ENCODE data around the gene CAMTA1.

CAMTA1 gene

DNA sequence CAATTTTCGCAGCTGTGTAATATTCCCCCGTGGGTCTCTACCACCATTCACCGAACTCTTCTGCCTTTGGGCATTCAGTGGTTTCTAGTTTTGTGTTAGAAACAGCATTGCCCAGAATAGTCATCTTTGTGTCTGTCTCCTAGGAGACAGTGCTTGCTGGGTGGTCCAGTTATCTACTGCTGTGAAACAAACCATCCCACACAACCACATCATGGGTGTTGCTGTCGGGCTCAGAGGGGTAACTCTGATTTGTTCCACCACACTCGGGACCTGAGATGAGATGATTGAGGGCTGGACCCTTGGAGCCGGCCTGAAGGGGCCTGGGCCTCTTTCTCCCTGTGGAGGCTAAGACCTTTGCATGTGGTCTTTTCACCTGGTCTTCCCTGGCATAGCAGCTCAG lies 558.6 kb downstream of the CAMTA1 start:
- no peak for DNase-seq (ENCODE audit: low spot score)

DNA sequence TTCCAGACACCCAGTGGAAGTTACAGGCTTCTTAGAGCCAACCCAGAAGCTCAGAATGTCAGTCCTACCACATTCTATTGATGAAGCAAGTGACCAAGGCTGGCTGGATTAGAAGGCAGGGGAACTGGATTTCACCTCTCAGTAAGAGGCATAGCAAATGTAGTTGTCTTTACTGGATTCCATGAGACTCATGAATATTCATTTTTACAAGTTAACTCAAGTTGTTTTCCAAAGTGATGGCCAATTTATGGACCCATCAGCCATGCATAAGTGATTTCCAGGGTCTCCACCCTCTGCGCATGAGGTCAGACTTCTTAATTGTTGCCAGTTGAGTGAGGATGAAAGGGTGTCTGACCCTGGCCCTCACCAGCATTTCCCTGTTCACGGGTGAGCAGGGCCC lies 559.0 kb downstream of the CAMTA1 start:
- no peak for DNase-seq (ENCODE audit: low spot score)

DNA sequence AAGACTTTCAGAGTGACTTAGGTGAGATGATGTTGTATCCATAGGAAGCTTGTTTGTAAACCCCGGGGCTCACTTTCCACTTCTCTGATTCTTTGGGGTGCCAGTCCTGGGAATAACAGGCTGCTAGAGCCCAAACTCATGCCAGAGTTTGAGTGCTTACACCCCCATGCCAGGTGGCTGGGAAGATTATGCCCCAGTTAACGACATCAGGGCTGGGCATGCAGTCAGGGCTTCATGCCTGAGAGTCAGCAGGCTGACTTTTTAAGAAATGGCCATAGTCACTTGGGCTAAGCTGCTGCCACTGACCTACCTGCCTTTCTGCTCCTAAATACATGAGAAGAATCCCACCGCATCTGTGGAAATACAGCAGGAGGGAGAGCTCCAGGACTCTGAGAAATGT lies 560.3 kb downstream of the CAMTA1 start:
- DNase-seq (ENCODE audit: low spot score), result no peak

DNA sequence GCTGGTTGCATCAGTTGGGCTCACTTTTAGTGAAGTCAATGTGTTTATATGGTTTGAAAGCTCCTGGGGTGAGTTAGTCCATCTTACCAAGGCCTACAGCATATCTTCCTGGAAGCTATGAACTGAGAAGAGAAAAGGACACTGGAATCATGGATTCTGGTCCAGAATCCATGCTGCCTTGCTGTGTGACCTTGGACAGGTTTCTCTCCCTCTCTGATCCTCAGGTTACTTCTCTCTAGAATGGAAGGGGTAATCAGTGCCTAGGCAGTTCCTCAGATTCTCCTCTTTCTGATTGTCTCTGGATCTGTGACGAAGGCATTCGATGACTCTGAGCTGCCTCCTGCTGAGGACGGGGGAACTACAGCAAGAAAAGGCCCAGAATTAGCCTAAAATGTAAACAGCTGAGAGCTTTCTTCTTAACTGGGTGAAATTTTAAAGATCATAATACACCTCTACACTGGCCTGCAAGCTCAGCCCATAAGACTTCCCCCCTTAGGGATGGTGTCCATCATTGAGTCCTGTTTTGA lies 560.9 kb downstream of the CAMTA1 start:
- DNase-seq (ENCODE audit: low spot score), result no peak

DNA sequence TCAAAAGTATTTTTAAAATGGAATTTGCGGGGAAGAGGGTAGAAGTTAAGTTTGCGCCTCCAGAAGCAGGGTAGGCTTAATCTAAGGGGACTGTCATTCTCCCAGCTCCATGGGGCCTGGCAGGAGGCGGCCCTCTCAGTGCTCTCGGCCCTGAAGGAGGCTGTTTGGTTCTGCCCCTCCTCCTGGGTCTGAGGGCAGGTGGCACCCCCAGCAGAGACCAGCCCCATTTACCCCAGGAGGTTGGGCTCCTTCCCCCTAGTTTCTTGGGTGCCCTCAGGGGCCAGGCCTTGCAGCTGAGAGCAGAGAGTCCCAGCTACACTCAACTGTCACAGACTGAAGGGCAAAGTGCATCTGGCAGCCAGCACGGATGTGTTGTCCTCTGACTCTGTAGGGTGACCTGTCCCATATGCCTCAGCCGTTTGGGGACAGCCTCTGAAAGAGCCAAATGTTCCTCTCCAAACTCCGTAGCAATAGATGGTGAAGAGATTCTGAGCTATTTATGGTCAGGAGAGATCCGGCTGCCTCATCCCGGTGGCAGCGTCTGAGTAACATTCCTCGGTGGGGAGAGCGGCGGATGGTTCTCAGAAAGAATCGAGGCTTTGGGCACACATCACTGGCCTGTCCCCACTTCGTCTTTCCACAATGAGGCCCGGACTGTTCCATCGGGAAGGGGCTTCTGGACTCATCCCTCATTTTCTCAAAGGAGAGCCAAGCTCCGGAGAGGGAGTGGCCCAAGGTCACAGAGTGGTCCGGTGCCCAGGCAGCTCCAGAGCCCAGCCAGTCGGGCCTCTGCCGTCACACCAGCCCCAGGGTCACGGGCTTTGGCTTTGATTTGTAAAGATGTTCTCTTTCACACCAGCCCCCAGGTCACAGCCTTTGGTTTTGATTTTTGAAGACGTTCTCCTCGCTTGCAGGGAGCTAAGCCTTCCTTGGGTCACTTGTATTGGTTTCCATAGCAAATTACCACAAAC lies 561.6 kb downstream of the CAMTA1 start:
- no peak for DNase-seq (ENCODE audit: low spot score)

DNA sequence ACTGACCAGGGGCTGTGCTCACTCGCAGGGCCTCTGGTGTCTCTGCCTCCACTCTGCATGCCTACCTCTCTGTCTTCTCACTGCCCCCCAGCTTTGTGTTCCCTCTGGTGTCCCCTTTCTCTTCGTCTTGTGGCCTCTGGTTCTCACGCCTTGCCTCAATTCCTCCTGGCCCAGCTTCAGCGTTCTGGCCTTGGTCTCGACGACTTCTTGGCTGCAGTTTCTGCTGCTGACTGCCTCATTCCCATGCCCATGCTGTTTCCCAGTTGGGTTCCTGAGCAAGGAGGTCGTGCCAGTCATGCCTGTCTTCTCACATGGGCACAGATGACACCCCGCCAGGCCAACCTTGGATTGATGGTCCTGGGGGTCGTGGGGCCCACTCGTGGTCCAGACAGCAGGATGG lies 562.8 kb downstream of the CAMTA1 start:
- no peak for DNase-seq (ENCODE audit: low spot score)

DNA sequence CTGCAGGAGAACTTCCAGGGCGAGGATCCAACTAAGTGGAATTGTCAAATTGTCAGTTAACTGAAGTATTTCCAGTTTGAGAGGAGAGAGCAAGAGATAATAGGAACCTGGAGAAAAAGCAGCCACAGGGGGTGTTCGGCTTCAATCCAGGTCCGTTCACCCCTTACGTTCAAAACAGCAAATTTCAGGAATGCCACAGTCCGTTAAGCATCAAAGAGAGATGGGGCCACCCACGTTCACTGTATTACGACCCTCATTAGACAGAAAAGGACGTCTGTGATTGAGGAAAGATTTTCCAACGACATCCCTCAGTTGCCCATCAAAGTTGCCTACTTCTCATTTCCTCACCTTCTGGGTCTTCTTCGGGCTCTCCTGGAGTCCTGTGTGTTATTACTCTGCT lies 563.3 kb downstream of the CAMTA1 start:
- DNase-seq (ENCODE audit: low spot score), result no peak

- DNase-seq (ENCODE audit: low spot score), result no peak
Measured at GRCh38 chr1:7350804-7351203, 565.5 kb downstream of the CAMTA1 start.

DNA sequence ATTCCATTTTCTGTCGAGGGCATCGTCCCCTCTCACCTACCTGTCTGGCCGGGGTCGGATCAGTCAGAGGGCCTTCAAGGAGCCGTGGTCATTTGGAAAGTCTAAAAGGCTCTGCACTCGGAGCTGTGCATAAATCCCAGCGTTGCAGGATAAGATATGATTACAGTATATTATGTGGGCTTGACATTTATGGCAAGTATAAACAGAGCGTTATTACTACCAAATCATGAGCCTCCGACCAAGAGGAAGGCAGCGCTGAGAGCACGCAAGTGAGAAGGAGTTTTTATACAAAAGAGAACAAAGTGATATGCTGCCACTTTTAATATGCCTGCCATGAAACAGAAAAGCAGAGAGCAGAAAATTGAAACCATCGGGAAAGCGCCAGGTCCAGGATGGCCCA lies 566.4 kb downstream of the CAMTA1 start:
- DNase-seq (ENCODE audit: low spot score), result no peak

- DNase-seq (ENCODE audit: low spot score), result no peak
Measured at GRCh38 chr1:7352364-7352763, 567.1 kb downstream of the CAMTA1 start.

- no peak for DNase-seq (ENCODE audit: low spot score)
Measured at GRCh38 chr1:7352974-7353373, 567.7 kb downstream of the CAMTA1 start.

DNA sequence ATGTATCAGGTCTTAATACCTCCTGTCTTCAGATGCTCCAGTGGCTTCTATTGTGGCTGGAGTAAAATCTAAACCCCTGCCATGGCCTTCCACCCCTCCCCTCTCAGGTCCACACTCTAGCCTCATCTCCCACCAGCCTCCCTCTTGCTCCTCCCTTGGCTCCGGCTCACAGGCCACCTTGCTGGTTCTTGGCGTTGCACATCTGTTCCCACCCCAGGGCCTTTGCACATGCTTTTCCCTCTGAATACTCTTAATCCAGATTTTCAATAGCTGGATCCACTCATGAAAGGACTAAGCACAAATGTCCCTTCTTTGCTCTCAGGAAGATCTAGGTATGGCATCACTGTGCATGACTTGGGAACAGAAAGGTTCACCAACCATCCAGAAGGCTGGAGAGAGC lies 570.4 kb downstream of the CAMTA1 start:
- DNase-seq (ENCODE audit: low spot score), result no peak

GRCh38 chr1:7356079-7356478 lies 570.8 kb downstream of the CAMTA1 start:
- DNase-seq (ENCODE audit: low spot score), result no peak

DNA sequence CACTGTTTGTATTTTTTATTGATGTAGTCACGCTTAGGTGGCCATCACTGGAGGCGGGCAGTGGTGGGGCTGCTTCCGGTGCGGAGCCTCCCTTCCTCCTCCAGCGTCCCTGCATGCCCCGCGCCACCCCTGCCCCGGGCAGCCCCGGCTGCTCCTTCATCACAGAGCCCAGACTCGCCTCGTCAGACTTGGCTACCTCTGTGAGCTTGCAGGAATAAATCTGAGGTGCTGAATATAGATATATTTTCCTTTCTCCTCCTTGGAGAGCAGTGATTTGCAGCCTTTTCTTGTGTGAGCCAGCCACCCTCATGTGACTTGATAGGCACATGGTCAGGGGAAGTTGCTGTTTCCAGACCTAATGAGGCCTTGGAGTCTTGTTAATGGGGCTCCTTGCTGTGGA lies 573.2 kb downstream of the CAMTA1 start:
- DNase-seq (ENCODE audit: low spot score), result no peak

DNA sequence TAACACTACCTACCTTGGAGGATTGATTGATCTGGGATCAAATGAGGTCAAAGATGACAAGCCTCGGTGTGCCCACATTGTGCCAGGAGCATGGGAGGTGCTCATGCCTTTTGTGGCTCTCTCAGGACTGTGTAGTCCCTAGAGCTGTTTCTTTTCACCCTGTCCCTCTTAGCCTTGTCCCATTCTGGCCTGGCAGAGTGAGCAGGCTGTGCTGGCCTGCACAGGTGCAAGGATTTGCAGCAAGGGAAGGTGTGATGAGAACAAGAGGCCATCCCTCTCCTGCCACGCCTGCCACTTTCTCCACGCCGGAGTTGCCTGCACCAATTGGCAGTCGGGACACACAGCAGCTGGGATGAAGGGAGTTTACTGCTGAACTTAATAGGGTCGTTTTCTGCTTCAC lies 575.3 kb downstream of the CAMTA1 start:
- DNase-seq (ENCODE audit: low spot score), result no peak

DNA sequence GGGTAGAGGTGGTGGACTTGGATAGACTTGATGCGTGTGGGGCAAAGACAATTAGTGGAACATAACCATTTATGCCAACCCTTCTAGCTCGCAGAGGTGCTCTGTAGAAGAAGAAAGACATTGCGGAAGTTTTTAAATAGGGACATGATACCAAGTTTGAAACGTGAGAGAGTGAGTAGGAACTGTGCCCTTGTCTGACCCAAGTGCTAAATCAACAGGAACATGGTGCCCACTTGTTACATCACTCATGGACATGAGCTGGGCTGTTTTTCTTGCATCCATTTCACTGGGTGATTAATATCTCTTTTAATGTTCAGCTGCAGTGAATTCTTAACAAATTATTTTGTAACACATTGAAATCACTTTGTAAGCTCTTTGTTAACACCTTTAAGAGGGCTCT lies 577.7 kb downstream of the CAMTA1 start:
- no peak for DNase-seq (ENCODE audit: low spot score)

DNA sequence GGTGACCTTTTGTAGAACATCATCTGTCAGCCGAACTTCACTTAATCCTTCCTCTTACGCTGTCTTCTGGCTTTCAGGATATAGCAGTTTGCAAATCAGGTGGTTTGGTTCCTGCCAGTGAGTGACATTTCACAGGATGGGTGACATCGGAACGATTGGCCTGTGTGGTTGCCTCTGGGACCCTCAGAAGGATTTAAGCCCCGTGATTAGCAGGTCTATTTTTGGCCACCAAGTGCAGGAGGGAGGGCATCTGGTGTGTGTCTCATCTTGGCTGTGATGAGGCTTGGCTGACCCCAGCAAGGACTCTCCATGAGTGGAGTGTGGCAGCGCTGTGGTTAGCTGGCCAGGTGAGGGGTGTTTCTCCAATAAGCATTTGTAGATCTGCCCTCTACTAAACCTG lies 578.2 kb downstream of the CAMTA1 start:
- DNase-seq (ENCODE audit: low spot score), result no peak

GRCh38 chr1:7365706-7366105 lies 580.5 kb downstream of the CAMTA1 start:
- DNase-seq (ENCODE audit: low spot score), result no peak

DNA sequence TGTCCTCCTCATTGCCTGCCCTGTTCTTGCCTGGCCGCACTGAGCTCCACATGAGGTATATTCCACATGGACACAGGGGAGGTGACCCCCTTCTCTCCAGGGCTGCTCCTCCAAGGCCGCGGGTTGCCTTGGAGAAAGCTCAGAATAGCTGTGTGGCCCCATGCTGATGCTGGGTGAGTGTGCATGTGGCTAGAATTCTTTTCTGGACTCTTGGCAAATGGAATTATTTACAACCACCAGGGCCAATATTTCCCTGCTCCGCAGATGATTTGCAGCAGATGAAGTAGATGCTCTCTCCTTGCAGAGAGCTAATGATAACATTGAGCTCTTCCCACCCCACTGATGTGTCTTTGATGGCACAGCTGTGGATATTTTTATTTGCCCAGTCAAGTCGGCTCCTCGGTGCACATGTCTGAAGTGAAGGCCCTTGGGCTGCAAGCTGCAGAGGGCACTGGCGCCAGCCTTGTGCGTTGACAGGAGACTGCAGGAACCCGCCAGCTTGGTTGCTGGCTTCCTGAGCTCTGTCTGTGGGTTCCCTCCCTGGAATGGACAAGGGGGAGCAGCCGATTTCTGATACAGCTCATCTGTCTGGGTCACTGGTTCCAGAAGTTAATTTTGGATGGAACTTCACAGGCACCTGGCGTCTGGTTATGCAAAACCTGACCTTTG lies 581.2 kb downstream of the CAMTA1 start:
- DNase-seq (ENCODE audit: low spot score), result no peak

- DNase-seq (ENCODE audit: low spot score), result no peak
Measured at GRCh38 chr1:7366955-7367665, 581.9 kb downstream of the CAMTA1 start.

DNA sequence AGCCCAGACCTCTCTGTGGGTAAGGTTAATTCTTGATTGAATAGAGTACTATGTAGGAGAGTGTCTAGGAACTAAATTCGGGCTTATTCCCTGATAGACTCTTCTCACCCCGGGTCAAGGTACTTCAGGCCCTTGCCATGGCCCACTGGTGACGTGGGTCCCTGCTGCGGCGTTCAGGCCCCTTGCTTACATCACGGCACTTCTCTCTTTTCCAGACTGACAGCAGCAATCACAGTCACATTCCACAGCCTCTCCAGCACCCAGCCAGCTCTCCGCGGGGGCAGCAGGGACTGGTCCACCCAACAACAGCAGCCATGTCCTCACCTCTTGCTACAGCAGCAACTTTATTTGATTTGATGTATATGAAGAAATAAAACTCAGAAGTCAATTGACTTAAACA lies 584.6 kb downstream of the CAMTA1 start:
- no peak for DNase-seq (ENCODE audit: low spot score)

DNA sequence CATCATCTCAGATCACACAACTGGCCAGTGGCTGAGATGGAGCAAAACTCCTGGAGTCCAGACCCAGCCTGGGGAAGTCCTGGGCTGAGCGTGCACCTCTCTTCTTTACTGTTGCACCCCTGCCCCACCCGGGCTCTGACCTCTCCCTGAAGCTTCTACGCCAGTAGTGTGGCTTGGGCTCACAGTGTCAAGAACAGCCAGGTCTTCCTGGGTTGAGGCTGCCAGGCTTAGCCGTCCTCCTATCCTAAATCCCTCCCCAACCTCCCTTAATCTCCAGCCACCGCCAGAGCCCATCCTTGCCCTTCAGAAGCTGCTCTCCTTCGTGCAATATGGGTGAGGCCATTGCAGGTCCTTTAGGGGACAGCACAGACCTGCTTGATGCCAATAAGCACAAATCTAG lies 586.7 kb downstream of the CAMTA1 start:
- no peak for DNase-seq (ENCODE audit: low spot score)

All from Ammon's horn (tissue), 1 donor.